Ovary (tissue), 3 donors: ENCODE data around the gene SURF4.

Source experiments
- POLR2A ChIP-seq: fragments of 450-650 bp; IDR thresholded peaks from one replicate; pipeline ENCODE4 v1.6.1; 2017; ENCODE audit warnings: antibody characterized with exemption, mild to moderate bottlenecking, moderate library complexity
- TF ChIP-seq, protein P1 (sequence below), 3 donors: fragments of 450-650 bp in 2 of 3; fragments of 200-600 bp in 1 of 3; IDR thresholded peaks; one replicate each; pipeline versions ENCODE4 v1.5.1 to v1.8.0; 2016 to 2022; ENCODE audit warnings: antibody characterized with exemption in 3 of 3, mild to moderate bottlenecking in 1 of 3
- donor health status: DM: no; HTN: no; CAD: no.

DNA sequence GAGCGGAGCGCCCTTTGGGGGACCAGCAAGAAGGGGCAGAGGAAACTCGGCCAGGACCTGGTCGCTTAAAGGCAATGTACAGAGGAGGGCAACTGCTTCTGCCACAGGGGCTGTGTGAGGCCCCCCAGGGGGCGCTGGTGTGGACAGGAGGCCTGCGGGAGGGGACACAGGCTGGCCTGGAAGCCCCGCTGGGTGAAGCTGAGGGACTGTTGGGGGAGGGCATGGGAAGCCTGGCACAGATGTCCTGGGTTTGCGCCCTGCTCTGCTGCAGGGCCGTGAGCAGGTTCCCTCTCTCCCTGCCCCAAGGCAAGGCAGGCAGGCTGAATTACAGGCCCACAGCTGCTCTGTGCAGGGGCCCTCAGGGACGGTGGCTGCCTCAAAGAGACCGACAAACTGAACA is 33.3 kb downstream of the SURF4 start:
- TF ChIP-seq POLR2A = no peak
- TF ChIP-seq, protein P1, sequence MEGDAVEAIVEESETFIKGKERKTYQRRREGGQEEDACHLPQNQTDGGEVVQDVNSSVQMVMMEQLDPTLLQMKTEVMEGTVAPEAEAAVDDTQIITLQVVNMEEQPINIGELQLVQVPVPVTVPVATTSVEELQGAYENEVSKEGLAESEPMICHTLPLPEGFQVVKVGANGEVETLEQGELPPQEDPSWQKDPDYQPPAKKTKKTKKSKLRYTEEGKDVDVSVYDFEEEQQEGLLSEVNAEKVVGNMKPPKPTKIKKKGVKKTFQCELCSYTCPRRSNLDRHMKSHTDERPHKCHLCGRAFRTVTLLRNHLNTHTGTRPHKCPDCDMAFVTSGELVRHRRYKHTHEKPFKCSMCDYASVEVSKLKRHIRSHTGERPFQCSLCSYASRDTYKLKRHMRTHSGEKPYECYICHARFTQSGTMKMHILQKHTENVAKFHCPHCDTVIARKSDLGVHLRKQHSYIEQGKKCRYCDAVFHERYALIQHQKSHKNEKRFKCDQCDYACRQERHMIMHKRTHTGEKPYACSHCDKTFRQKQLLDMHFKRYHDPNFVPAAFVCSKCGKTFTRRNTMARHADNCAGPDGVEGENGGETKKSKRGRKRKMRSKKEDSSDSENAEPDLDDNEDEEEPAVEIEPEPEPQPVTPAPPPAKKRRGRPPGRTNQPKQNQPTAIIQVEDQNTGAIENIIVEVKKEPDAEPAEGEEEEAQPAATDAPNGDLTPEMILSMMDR (IDR thresholded peaks at IDR 0.05) = no peak
